Mucosa of stomach (tissue), 1 donor: ENCODE measurements around the gene RAB5IF.
A peak's percentile ranks its signal among the peaks of the same experiment; 100 is the strongest.

Source experiments
- H3K27me3 ChIP-seq: one replicate; pipeline ENCODE4 v1.7.0; 2013; ENCODE audit warnings: mild to moderate bottlenecking, low read length; ENCODE audit not compliant: control insufficient read depth, insufficient read depth
- H3K36me3 ChIP-seq: one replicate; pipeline ENCODE4 v1.7.0; 2013; ENCODE audit warnings: low read length; ENCODE audit not compliant: control insufficient read depth, insufficient read depth
- H3K4me1 ChIP-seq: one replicate; pipeline ENCODE4 v1.7.0; 2013; ENCODE audit warnings: mild to moderate bottlenecking, low read length; ENCODE audit not compliant: control insufficient read depth, insufficient read depth
- H3K4me3 ChIP-seq: one replicate; pipeline ENCODE4 v1.7.0; 2013; ENCODE audit warnings: low read length
- H3K9ac ChIP-seq: one replicate; pipeline ENCODE4 v1.7.0; 2013; ENCODE audit warnings: mild to moderate bottlenecking, low read length, moderate library complexity
- H3K9me3 ChIP-seq: one replicate; pipeline ENCODE4 v1.7.0; 2013; ENCODE audit warnings: mild to moderate bottlenecking, low read length, moderate library complexity; ENCODE audit not compliant: control insufficient read depth
- donor health status: Pancreatic carcinoma.

Gene RAB5IF

DNA sequence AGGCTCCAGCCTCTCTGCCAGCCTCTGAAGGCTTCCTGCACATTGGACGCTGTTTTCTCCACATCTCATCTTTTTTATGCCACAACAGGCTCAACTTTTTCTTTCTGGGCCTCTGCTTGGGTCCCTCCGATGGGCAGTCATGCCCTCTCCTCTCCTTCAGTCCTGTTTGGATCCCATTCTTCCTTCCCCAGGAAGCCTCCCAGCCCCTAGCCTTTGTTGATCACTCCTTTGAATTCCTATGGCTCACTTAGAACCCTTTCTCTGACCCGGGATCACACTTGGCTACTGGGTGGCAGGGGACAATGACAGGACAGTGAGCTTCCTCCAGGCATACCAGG lies 35.9 kb downstream of the RAB5IF start:
- Histone ChIP-seq H3K9me3 (no peaks in the 10 kb centered on the region), H3K27me3 (no peaks in the 10 kb centered on the region)

DNA sequence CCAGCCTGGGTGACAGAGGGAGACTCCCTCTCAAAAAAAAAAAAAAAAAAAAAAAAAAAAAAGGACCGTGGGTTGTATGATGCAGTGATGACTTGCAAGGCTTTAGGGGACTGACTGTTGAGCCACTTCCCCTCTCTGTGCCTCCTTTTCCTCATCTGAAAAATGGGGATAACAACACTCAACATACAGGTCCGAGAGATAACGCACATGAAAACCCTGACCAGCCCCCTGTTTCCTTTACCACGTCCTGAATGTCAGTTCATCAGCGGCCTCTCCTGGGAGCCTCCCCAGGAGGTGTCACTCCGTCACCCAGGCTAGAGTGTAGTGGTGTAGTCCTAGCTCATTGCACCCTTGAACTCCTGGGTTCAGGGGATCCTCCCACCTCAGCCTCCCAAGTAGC lies 36.6 kb downstream of the RAB5IF start:
- Histone ChIP-seq H3K9me3 (no peaks in the 10 kb centered on the region), H3K9ac (no peak overlapping the region), H3K4me1 (no peaks in the 10 kb centered on the region), H3K36me3 (no peaks in the 10 kb centered on the region), H3K27me3 (no peaks in the 10 kb centered on the region), H3K4me3 (no peak overlapping the region)

More for the DNA sequence above, 35.9 kb downstream of the RAB5IF start:
- Histone ChIP-seq H3K9ac (no peak overlapping the region), H3K36me3 (no peaks in the 10 kb centered on the region), H3K4me3 (no peak overlapping the region), H3K4me1 (no peaks in the 10 kb centered on the region)

- no peaks in the 10 kb centered on the region for H3K9me3 ChIP-seq
- H3K4me3 ChIP-seq, result no peak overlapping the region
- no peaks in the 10 kb centered on the region for H3K36me3 ChIP-seq
- H3K9ac ChIP-seq, result no peak overlapping the region
- H3K27me3 ChIP-seq, result no peaks in the 10 kb centered on the region
- no peaks in the 10 kb centered on the region for H3K4me1 ChIP-seq
Measured at GRCh38 chr20:36644032-36644705, 38.6 kb downstream of the RAB5IF start.

GRCh38 chr20:36644706-36645095 lies 39.1 kb downstream of the RAB5IF start:
- Histone ChIP-seq H3K9me3 (no peaks in the 10 kb centered on the region), H3K36me3 (no peaks in the 10 kb centered on the region), H3K4me1 (no peaks in the 10 kb centered on the region), H3K9ac (no peak overlapping the region), H3K4me3 (no peak overlapping the region), H3K27me3 (no peaks in the 10 kb centered on the region)

DNA sequence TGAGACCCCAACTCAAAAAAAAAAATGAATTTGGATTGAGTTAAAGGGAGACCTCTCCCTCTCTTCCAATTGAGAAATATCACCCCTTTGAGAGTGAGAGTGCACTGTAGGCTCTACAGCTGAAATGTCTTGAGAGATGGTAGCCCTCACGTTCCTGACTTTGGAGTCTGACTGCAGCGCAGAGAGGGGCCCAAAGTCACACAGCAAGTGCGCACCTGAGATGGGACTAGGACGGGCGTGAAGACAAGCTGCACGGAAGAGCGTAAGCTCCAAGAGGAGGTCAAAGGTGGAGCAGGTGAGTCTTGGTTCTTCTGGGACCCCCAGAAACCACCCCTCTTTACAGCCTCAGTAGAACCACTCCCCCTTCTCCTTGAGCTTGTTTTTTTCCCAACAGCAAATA lies 39.8 kb downstream of the RAB5IF start:
- Histone ChIP-seq H3K4me3 (no peak overlapping the region), H3K4me1 (no peaks in the 10 kb centered on the region), H3K36me3 (no peaks in the 10 kb centered on the region), H3K9ac (peak overlapping the region; percentile 22), H3K27me3 (no peaks in the 10 kb centered on the region), H3K9me3 (no peaks in the 10 kb centered on the region)

GRCh38 chr20:36645998-36646397 lies 40.4 kb downstream of the RAB5IF start, which contains the start of gene SLA2:
SLA2 (minus strand) TSS chr20:36646196; CDS start chr20:36641335, 4,861 bp downstream.
- H3K9ac ChIP-seq, result peak within 1 kb of the TSS; percentile 22
- H3K4me1 ChIP-seq, result no peaks in the 10 kb centered on the region
- no peaks in the 10 kb centered on the region for H3K36me3 ChIP-seq
- H3K9me3 ChIP-seq, result no peaks in the 10 kb centered on the region
- H3K27me3 ChIP-seq, result no peaks in the 10 kb centered on the region
- no peak within 1 kb of the TSS for H3K4me3 ChIP-seq

- Histone ChIP-seq H3K27me3 (no peaks in the 10 kb centered on the region), H3K4me1 (no peaks in the 10 kb centered on the region), H3K9ac (no peak overlapping the region), H3K4me3 (no peak overlapping the region), H3K9me3 (no peaks in the 10 kb centered on the region), H3K36me3 (no peaks in the 10 kb centered on the region)
Measured at GRCh38 chr20:36646678-36647077, 41.1 kb downstream of the RAB5IF start.

- H3K27me3 ChIP-seq, result no peaks in the 10 kb centered on the region
- H3K4me3 ChIP-seq, result no peak overlapping the region
- no peak overlapping the region for H3K9ac ChIP-seq
- H3K4me1 ChIP-seq, result no peaks in the 10 kb centered on the region
- H3K36me3 ChIP-seq, result no peaks in the 10 kb centered on the region
- H3K9me3 ChIP-seq, result no peaks in the 10 kb centered on the region
Measured at GRCh38 chr20:36647196-36648121, 41.9 kb downstream of the RAB5IF start.

DNA sequence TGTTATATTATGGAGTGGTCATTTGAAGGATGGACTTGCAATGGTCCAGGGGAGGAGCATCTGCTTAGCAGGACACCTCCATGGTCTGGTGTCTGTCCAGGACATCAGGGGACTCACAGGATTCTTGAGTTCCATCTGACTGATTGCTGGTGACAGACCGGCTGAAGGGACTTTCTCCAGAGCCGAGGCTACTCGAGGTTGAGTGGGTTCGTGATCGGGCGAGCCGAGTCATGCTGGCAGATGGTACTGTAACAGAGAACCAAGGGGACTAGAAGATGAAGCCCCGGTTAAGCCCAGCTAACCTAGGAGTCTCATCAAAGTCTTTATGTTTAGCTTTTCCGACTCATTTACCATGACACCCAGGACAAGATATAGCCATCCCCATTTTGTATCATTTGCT lies 47.9 kb downstream of the RAB5IF start:
- H3K9me3 ChIP-seq, result no peaks in the 10 kb centered on the region
- H3K27me3 ChIP-seq, result no peaks in the 10 kb centered on the region
- no peak overlapping the region for H3K9ac ChIP-seq
- no peaks in the 10 kb centered on the region for H3K36me3 ChIP-seq
- no peaks in the 10 kb centered on the region for H3K4me1 ChIP-seq
- H3K4me3 ChIP-seq, result no peak overlapping the region

DNA sequence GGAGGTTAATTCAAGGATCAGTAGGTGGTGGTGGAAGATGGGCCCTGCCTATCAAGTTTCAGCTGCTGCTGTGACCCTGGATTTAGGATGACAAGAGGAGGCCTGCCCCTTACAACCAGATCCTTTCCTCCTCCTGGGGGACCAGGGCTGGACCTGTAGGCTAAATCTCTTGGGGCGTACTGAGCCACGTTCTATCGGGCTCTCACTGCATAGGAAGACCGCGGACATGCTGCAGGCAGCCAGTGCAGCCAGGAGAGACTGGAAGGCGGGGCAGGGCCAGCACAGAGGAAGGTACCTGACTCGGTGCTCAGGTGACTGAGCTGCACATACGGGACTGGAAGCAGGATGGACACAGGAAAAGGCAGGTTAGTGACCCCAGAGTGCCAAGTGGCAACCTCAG lies 48.9 kb downstream of the RAB5IF start:
- H3K9ac ChIP-seq, result no peak overlapping the region
- H3K27me3 ChIP-seq, result no peaks in the 10 kb centered on the region
- H3K9me3 ChIP-seq, result no peaks in the 10 kb centered on the region
- H3K36me3 ChIP-seq, result no peaks in the 10 kb centered on the region
- H3K4me1 ChIP-seq, result no peaks in the 10 kb centered on the region
- no peak overlapping the region for H3K4me3 ChIP-seq

DNA sequence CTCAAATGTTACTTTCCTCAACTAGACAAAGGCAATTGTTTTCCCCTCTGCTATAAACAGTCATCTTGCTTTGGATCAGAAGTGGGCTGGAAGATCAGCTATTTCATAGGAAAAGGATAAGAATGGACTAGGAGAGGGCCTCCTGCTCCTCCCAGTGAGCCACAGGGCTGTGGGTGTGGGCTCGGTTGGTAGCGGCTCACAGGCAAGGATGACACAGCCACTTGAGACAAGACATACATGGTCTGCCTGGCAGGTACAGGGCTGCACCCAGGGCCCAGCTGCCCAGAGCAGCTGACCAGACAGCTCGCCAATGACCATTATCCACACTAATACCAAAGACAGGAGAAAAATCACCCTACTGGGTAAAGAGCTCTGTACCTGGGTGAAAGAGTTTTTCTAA lies 49.4 kb downstream of the RAB5IF start:
- Histone ChIP-seq H3K9me3 (no peaks in the 10 kb centered on the region), H3K27me3 (no peaks in the 10 kb centered on the region), H3K9ac (no peak overlapping the region), H3K4me3 (no peak overlapping the region), H3K36me3 (no peaks in the 10 kb centered on the region), H3K4me1 (no peaks in the 10 kb centered on the region)

DNA sequence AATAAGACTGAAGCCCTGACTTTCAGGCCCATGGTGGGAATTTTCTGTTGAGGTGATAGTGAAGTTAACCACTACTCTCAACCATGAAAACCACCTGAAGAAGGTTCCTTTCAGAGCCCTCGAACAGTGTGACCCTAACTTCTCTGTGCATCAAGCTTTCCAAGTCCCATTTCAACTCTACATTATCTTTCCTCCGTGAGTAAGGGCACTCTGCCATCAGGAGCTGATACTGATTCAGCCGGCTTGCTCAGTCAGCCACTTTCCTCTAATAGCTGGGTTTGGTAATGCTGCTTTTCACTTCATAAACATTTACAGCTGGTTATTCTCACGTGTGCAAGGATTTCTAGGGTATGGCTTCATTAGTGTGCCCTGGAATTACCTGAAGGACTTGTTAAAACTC lies 51.2 kb downstream of the RAB5IF start:
- Histone ChIP-seq H3K9me3 (no peaks in the 10 kb centered on the region), H3K27me3 (no peaks in the 10 kb centered on the region), H3K4me3 (no peak overlapping the region), H3K4me1 (no peaks in the 10 kb centered on the region), H3K36me3 (no peaks in the 10 kb centered on the region), H3K9ac (no peak overlapping the region)
